CD4-positive, alpha-beta T cell treated with Interleukin-6 at 100 ng/mL for 8 hours (primary cell): ENCODE measurements around the gene GALNTL6.
"Not testable (repeated sequence)": the region's sequence is repeated elsewhere in the genome, so short reads cannot be mapped to it uniquely, and the experiment has no call there.

Source experiments
- DNase-seq: peaks from one replicate; pipeline ENCODE4 v3.0.0-alpha.2; 2020; ENCODE audit warnings: mixed read lengths, low spot score

Gene GALNTL6

DNA sequence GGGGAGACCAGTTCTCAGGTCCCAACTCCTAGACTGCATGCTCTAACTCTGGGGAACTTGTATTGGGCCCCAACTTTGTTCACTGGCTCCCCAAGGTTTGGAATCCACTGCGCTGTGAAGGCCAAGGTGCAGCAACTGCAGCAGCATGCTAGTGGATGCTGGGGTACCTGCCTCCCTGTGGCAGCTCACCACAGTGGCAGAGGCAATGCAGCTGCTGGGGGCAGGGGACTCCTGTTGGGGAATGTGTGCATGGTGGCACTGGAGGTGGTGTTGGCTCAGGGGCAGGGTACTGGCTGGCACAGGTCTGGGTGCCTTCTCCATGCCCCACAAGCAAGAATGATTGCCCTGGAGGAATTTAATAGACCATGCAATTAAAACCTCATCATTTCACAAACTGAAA is 862.0 kb downstream of the GALNTL6 start:
- no peak for DNase-seq

DNA sequence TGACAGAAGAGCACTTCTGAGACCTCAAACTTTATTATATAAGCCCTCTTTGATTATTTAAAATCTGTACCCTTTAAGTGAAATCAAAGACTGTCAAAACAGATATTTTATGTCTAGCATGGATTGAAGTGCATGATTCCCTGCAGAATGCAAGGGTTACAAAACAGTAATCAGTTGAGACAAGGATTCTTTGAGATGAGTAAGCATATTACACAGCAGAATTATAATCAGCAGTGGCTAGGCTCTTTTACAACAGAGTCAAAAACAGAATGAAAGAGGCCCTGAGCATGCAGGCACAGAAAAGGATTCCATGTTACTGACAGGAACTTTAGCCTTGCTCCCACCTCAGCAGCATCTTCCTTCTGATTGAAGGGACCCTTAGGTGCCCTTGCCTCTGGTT is 867.5 kb downstream of the GALNTL6 start:
- DNase-seq = no peak

DNA sequence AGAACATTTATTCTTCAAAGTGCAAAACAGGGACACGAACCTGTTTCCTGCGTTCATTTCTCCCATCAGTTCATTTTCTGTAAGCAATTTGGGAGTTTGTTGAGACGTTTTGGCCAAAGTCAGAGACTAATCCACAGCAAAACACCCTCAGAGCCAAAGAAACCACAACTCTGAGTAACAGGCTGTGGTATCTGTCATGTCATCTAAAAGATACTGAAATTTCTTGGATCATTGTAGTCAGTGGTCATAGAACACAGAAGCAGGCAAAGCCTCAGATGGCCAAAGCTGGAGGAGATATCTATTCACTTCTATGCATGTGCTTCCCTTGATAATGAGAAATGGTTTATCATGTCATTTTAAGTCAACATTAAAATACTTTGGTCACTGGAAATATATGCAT is 869.8 kb downstream of the GALNTL6 start:
- DNase-seq = no peak

- DNase-seq = no peak
Measured at GRCh38 chr4:172686021-172686420, 872.8 kb downstream of the GALNTL6 start.

DNA sequence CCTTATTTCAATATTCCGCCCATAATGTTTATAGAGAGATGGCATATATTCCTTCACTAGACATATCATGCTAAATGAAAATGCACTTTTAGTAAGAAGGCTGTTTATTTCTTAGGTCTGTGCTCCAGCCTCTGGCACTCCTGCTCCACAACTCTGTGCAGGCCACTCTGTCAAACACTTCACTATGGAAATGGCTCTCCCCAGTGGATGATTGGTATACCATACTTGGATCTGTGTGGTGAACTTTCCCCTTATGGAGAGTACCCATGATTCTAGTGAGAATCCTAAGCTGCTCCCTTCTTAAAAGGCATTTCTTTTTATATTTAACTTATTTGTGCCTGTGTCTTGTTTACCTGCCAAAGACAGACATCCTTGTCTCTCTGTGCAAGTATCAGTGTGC is 875.3 kb downstream of the GALNTL6 start:
- DNase-seq = no peak

GRCh38 chr4:172691552-172691951 is 878.3 kb downstream of the GALNTL6 start:
- no peak for DNase-seq

DNA sequence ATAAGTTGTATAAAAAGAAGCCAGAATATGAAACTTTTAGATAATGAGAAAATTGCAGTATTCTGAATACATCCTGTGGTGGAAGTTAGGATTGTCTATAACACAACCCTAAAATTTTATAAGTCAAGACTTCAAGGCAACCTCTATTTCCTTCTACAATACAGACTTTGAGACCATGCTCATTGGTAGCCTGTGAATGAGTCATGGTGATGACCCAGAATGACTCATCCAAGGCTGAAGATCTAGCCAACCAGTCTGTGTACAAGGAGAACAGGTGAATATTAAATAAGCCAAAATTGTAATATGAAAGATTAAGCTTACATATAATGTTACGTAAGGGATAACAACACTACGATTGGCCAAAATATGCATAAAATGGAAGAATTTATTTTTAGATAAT is 879.5 kb downstream of the GALNTL6 start:
- no peak for DNase-seq

DNA sequence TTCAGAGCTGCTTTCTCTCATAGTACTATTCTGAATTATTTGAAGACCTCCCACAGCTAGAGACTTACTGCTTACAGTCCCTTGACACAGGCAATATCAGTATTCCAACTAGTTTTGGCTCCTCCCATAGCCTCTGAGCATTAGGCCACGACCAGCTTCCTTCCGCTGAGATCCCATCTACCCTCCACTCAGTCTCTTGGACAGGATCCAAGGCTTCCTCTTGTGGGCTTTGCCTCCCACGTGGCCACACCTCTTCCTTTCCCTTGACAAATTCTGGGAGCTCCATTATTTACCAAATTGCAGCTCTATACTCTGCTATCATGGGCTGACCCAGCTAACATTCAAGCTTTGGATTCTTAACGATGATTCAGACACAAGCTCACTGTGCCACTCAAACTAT is 885.1 kb downstream of the GALNTL6 start:
- DNase-seq = no peak

DNA sequence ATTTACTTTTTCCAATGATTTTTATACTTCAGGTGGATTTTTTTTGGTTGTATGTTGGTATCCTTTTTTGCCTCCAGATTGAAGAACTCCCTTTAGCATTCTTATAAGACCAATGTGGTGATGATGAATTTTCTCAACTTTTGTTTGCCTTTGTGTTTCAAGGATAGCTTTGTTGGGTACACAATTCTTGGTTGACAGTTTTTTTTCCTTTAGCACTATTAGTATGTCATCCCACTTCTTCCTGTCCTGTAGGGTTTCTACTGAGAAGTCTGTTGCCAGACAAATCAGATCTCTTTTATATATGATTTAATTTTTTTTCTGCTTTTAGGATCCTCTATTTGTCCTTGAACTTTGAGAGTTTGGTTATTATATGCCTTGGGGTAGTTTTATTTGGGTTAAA is 892.4 kb downstream of the GALNTL6 start:
- no peak for DNase-seq

DNA sequence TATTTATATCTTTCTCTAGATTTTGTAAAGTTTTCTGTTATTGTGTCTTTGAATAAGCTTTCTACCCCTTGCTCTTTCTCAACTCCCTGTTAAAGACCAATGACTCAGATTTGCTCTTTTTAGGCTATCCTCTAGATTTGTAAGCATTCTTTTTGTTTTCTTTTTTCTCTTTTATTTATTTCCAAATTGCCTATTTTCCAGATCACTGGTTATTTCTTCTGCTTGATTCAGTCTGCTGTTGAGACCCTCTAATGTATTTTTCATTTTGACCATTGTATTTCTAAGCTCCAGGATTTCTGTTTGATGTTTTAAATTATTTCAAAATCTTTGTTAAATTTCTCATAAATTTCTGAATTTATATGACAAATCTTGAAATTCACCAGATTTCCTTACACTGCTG is 892.8 kb downstream of the GALNTL6 start:
- no peak for DNase-seq

DNA sequence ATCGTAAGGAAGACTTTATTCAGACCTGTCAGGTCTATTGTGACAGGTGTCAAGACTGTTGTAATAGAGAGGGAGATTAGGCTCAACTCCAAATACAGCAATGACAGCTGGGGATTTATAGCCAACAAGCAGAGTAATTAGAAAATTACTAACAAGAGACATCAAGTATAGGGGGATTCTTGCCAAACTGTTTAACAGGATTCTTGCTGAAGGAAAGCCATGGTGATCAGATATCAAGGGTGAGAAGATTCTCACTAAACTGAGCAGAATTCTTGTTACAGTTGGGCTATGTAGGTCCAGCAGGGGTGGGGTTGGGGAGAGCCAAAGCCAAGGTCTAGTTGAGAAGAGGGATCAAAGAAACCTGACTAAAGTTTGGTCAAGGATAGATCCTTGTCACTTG is 894.4 kb downstream of the GALNTL6 start:
- DNase-seq = no peak

GRCh38 chr4:172708184-172708583 is 895.0 kb downstream of the GALNTL6 start:
- no peak for DNase-seq

GRCh38 chr4:172709376-172709775 is 896.2 kb downstream of the GALNTL6 start:
- no peak for DNase-seq

- DNase-seq = no peak
Measured at GRCh38 chr4:172716291-172716690, 903.1 kb downstream of the GALNTL6 start.

DNA sequence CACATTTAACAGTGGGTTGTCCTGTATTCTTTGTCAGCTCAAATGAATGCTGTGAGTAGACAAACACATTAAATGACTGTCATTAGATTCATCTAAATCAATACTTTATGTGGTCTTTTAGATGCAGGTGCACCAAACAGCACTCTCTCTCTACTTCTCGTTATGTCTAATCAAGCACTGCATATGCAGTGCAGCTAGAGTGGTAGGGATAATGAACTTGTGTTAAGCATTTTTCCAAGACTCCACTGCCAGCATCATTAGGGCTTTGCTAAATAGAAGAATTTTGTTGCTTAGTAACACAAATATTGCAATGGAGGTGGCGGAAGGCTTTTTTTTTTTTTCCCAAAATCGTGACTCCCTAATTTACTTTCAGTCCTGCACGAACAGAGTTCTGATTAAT is 908.5 kb downstream of the GALNTL6 start:
- DNase-seq = no peak

- DNase-seq = no peak
Measured at GRCh38 chr4:172725581-172725980, 912.4 kb downstream of the GALNTL6 start.

DNA sequence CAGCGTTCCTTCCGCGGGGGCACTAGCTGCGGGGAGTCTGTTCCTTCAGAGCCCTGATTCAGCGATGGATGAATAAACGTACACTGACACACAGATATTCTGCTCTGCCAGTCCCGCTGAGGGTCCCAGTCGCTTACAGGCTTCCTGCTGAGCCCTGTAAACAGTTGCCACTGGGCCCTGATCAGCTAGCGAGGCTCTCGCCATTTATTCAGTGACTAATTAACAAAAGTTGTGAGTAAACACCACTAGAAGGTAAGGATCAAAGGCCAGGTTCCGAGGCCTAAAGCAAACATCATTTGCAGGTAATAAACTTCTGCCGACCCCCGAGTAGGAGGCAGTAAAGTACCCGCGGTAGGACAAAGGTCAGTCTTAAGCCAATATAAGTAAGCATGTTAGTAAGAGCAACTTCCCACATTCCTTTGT is 912.8 kb downstream of the GALNTL6 start:
- no peak for DNase-seq

GRCh38 chr4:172727631-172728030 is 914.4 kb downstream of the GALNTL6 start:
- no peak for DNase-seq

DNA sequence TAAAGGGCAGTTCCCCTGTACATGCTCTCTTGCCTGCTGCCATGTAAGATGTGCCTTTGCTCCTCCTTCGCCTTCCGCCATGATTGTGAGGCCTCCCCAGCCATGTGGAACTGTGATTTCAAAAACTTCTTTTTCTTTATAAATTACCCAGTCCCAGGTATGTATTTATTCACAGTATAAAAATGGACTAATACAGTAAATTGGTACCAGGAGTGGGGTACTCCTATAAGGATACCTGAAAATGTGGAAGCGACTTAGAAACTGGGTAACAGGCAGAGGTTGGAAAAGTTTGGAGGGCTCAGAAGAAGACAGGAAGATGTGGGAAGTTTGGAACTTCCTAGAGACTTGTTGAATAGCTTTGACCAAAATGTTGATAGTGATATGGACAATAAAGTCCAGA is 920.4 kb downstream of the GALNTL6 start:
- not testable (repeated sequence) for DNase-seq

DNA sequence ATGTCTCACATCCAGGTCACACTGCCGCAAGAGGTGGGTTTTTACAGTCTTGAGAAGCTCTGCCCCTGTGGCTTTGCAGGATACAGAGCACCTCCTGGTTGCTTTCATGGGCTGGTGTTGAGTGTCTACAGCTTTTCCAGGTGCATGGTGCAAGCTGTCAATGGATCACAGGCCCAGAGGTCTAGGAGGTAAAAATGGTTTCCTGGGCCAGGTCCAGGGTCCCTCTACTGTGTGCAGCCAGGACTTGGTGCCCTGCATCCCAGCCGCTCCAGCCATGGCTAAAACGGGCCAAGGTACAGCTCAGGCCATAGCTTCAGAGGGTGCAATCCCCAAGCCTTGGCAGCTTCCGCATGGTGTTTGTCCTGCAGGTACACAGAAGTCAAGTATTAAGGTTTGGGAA is 921.4 kb downstream of the GALNTL6 start:
- DNase-seq = no peak

DNA sequence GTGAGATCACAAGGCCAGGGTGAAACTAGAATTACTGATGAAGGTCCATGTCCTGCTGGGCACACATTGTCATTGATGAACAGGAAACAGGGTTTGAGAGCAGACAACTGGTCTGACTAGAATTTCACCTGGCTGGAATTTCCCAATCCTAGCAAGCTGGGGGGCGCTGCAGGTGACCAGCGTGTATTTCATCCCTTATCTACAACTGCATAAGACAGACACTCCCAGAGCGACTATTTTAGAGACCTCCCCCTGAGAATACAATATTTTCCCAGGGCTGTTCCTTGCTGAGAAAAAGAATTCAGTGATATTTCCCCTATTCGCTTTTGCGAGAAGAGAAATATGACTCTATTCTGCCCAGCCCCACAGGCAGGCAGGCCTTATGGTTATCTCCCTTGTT is 922.8 kb downstream of the GALNTL6 start:
- no peak for DNase-seq

GRCh38 chr4:172740434-172740833 is 927.2 kb downstream of the GALNTL6 start:
- no peak for DNase-seq

DNA sequence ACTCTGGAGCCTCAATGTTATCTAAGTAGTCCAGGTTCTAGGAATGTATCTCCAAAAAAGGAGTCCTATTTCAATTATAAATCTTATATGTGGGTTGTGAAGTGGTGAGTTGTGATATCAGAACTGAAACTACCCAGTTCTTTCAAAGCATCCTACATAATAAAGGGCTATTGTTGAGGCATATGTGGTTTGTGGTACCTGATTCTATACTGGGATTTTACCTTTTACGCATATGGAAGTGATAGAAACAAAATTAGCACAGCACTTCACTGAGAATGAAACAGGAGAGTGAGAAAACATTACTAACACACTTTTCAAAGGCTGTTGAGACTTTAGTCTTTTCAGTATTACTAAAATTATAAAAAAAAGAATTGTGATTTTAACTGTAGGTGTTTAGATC is 937.7 kb downstream of the GALNTL6 start:
- DNase-seq = no peak

DNA sequence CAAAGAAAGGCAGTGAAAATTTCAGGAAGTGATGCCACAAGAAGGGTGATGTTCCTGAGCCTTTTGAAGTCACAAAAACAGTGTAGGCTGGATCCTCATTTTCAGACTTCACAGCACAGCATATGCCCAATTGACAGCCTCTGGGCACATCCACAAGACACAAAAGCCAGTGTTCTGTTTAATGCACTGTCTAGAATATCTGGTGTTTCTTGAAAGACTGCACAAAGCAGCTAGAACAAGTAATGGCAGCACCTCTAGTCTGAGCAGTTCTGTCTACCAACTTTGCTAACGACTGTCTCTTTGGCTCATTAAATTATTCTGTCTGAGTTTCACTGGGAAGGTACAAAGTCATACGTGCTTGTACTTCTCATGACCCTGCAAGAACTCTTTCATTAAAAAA is 938.3 kb downstream of the GALNTL6 start:
- no peak for DNase-seq
